HUES64 (cell line): ENCODE data around the gene DLG2.
"Not testable (repeated sequence)": the region's sequence is repeated elsewhere in the genome, so short reads cannot be mapped to it uniquely, and the experiment has no call there.

Source experiments
- H3K27ac ChIP-seq: 2 replicates; pipeline ENCODE4 v1.7.0; 2013; ENCODE audit warnings: low read depth, low read length, inconsistent platforms
- H3K27me3 ChIP-seq: 2 replicates; pipeline ENCODE4 v1.6.1; 2013; ENCODE audit warnings: mild to moderate bottlenecking, low read length; ENCODE audit not compliant: insufficient read depth
- H3K36me3 ChIP-seq: 2 replicates; pipeline ENCODE4 v1.6.1; 2013; ENCODE audit warnings: mild to moderate bottlenecking, low read length; ENCODE audit not compliant: insufficient read depth
- H3K4me1 ChIP-seq: 2 replicates; pipeline ENCODE4 v1.6.1; 2013; ENCODE audit warnings: mild to moderate bottlenecking, low read length, moderate library complexity; ENCODE audit not compliant: insufficient read depth
- H3K4me3 ChIP-seq: 2 replicates; pipeline ENCODE4 v1.5.1; 2013; ENCODE audit warnings: mild to moderate bottlenecking, low read length, moderate library complexity
- H3K9ac ChIP-seq: 2 replicates; pipeline ENCODE4 v1.6.1; 2013; ENCODE audit warnings: mild to moderate bottlenecking, low read depth, low read length
- H3K9me3 ChIP-seq: 2 replicates; pipeline ENCODE4 v1.6.1; 2013; ENCODE audit warnings: low read depth, low read length; ENCODE audit not compliant: insufficient read depth
- WGBS: fragments of 150-250, 120-280 bp; methylation state at CpG from one replicate; pipeline ENCODE4 v1.1.7; 2013; ENCODE audit warnings: missing lambda C conversion rate; 5-methylcytosine and 5-hydroxymethylcytosine counted together

Gene DLG2

GRCh38 chr11:83438438-83438837, 2188.7 kb downstream of the DLG2 start:
- WGBS, result 0% methylated on average over 1 of the region's 2 CpGs
- Histone ChIP-seq H3K4me1 (peaks cover 11% of the 10 kb centered on the region), H3K4me3 (no peak overlapping the region), H3K36me3 (no peaks in the 10 kb centered on the region), H3K9ac (no peak overlapping the region), H3K27ac (no peak overlapping the region), H3K9me3 (no peaks in the 10 kb centered on the region), H3K27me3 (no peaks in the 10 kb centered on the region)

DNA sequence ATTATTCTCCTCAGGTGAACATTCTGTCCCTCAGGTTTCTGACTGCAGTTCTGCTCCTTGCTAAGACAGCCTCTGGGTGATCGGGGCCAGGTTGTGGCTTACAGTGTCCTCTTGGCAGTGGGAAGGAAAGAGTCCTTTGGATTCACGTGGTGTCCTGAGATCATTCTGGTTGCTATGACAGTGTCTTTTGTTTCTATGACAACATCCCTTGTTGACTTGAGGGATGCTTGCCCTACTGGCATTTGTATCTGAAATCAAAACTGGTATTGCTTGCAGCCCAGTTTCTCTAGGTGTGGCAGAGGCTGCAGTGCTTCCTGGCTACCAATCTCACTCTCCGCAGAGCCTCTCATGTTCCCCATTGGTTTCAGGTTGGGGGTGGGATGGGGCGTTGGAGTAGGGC, 2189.2 kb downstream of the DLG2 start:
- Histone ChIP-seq H3K9ac (no peak overlapping the region), H3K27ac (no peak overlapping the region), H3K9me3 (no peaks in the 10 kb centered on the region), H3K36me3 (no peaks in the 10 kb centered on the region), H3K4me1 (peaks cover 11% of the 10 kb centered on the region), H3K4me3 (no peak overlapping the region), H3K27me3 (no peaks in the 10 kb centered on the region)
- WGBS, result 92% methylated on average over 4 of the region's 4 CpGs

GRCh38 chr11:83436855-83437254, 2190.3 kb downstream of the DLG2 start:
- Histone ChIP-seq H3K9ac (no peak overlapping the region), H3K4me1 (peaks cover 11% of the 10 kb centered on the region), H3K27me3 (no peaks in the 10 kb centered on the region), H3K27ac (no peak overlapping the region), H3K4me3 (no peak overlapping the region), H3K9me3 (no peaks in the 10 kb centered on the region), H3K36me3 (no peaks in the 10 kb centered on the region)
- 91% methylated on average over 3 of the region's 3 CpGs for WGBS

DNA sequence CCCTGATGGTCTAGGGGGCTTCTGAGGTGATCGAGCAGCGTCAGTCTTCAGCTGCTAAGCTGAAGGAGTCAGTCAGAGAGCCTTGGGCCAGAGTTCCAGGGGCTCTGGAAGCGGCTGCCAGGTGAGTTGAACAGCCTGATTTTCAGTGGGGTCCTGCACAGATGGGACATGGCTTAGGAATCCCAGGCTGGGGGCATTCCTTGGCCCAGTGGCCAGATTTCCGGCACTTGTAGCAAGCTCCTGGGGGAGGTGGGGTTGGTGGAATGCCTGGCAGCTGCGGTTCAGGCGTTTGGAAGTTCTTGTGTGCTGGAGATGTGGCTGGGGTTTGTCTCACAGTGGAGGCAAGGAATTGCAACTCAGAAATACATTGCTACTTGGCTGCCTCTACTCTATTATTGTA, 2192.3 kb downstream of the DLG2 start:
- 80% methylated on average over 6 of the region's 6 CpGs for WGBS
- H3K36me3 ChIP-seq, H3K27me3 ChIP-seq, H3K9me3 ChIP-seq, H3K27ac ChIP-seq, H3K9ac ChIP-seq, H3K4me3 ChIP-seq: not testable (repeated sequence)
- peaks cover 13% of the 10 kb centered on the region for H3K4me1 ChIP-seq

GRCh38 chr11:83427943-83428342, 2199.2 kb downstream of the DLG2 start:
- Histone ChIP-seq H3K4me3 (no peak overlapping the region), H3K27ac (no peak overlapping the region), H3K9me3 (no peaks in the 10 kb centered on the region), H3K4me1 (peaks cover 15% of the 10 kb centered on the region), H3K36me3 (no peaks in the 10 kb centered on the region), H3K9ac (no peak overlapping the region), H3K27me3 (no peaks in the 10 kb centered on the region)
- 100% methylated on average over 1 of the region's 2 CpGs for WGBS

GRCh38 chr11:83427501-83427900, 2199.6 kb downstream of the DLG2 start:
- WGBS, result 100% methylated on average over 2 of the region's 2 CpGs
- Histone ChIP-seq H3K9me3 (no peaks in the 10 kb centered on the region), H3K4me1 (peaks cover 15% of the 10 kb centered on the region), H3K27me3 (no peaks in the 10 kb centered on the region), H3K4me3 (no peak overlapping the region), H3K9ac (no peak overlapping the region), H3K36me3 (no peaks in the 10 kb centered on the region), H3K27ac (no peak overlapping the region)

- H3K36me3 ChIP-seq, result no peaks in the 10 kb centered on the region
- H3K4me3 ChIP-seq, result no peak overlapping the region
- H3K9ac ChIP-seq, result no peak overlapping the region
- H3K9me3 ChIP-seq, result no peaks in the 10 kb centered on the region
- H3K27me3 ChIP-seq, result no peaks in the 10 kb centered on the region
- no peak overlapping the region for H3K27ac ChIP-seq
- H3K4me1 ChIP-seq, result peaks cover 11% of the 10 kb centered on the region
Measured at GRCh38 chr11:83425137-83425466, 2202.0 kb downstream of the DLG2 start.

- Histone ChIP-seq H3K36me3 (no peaks in the 10 kb centered on the region), H3K27me3 (no peaks in the 10 kb centered on the region), H3K4me1 (peaks cover 6% of the 10 kb centered on the region; the same call in 1 of the 2 replicates), H3K9me3 (no peaks in the 10 kb centered on the region), H3K27ac (no peak overlapping the region), H3K4me3 (no peak overlapping the region), H3K9ac (no peak overlapping the region)
- 84% methylated on average over 2 of the region's 2 CpGs for WGBS
Measured at GRCh38 chr11:83424376-83425136, 2202.6 kb downstream of the DLG2 start.

DNA sequence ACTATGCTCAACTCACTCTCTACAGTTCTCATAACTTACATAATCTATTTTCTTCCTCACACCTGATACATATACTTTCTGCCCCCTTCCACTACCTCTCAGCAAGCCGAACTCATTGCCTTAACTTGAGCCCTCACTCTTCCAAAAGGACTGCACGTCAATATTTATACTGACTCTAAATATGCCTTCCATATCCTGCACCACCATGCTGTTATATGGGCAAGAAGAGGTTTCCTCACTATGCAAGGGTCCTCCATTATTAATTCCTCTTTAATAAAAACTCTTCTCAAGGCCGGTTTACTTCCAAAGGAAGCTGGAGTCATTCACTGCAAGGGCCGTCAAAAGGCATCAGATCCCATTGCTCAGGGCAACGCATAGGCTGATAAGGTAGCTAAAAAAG, 2204.5 kb downstream of the DLG2 start:
- not testable (repeated sequence) for H3K36me3 ChIP-seq, H3K4me3 ChIP-seq, H3K4me1 ChIP-seq, H3K27ac ChIP-seq, H3K9me3 ChIP-seq, H3K27me3 ChIP-seq, H3K9ac ChIP-seq
- 73% methylated on average over 5 of the region's 5 CpGs for WGBS

DNA sequence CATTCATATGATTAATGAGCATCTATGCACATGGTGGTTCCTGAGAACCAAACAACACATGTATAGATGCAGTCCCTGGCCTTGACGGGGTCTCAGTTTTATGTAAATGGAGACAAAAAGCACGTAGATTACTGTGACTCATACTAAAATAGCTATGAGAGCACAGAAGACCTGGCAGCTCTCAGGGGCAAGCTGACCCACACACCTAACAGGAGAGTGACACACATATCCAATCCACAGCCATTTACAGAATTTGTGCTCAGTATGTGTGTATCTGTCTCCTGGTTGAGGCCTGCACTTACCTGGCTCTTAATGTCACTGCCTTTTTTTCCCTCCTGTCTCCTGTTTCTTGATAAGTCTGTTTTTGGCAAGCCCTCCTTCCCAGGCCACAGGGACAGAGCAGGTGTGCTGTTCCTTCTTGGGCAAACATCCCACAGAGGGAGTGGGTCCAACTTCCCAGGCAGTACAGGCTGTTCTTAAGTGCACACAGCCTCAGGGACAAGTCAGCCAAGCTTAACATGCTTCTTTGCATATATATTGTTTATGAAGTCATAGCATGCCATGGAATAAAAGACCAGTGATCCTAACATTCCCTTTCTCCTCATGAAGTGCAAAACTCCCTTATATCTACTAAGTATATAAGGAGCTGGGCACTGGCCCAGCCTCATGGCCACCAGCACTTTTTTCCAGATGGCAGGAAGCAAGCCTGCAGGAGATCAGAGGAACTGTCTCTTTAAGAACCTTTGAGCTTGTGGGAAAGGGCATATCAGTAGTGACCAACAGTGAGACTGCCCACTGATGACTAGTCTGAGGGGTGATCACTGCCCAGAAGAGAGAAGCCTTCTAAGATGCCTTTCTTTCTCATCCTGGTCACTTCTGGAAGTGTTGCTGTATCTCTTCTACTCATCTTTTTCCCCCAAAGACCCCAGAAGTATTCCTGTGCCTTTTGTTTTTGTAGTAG, 2216.3 kb downstream of the DLG2 start:
- Histone ChIP-seq H3K4me3 (no peak overlapping the region), H3K36me3 (no peaks in the 10 kb centered on the region), H3K9me3 (no peaks in the 10 kb centered on the region), H3K27ac (no peak overlapping the region), H3K4me1 (no peaks in the 10 kb centered on the region), H3K27me3 (no peaks in the 10 kb centered on the region), H3K9ac (no peak overlapping the region)
- WGBS, result 89% methylated on average over 2 of the region's 2 CpGs

DNA sequence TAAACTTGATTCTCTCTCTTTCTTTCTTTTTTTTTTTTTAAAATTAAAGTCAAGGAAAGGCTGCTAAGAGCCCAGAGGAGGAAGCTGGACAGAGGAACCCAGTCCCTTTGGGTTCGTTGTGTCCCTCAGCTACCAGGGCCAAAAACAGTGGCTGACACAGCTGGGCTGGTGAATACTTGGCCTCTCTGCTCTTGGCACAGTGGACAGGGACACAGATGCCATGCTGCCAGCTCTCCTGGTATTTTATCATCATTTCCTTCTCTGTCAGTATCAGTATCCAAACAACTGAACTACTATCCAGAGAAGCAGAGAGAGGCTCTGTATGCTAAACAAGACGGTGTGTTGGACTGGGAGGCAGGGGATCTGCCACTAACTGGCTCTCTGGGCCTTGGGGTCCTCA, 2217.3 kb downstream of the DLG2 start:
- no peak overlapping the region for H3K4me3 ChIP-seq
- no peak overlapping the region for H3K27ac ChIP-seq
- H3K27me3 ChIP-seq, result no peaks in the 10 kb centered on the region
- H3K36me3 ChIP-seq, result no peaks in the 10 kb centered on the region
- no peaks in the 10 kb centered on the region for H3K9me3 ChIP-seq
- no peaks in the 10 kb centered on the region for H3K4me1 ChIP-seq
- WGBS, result 85% methylated on average over 2 of the region's 2 CpGs
- no peak overlapping the region for H3K9ac ChIP-seq
